Smooth muscle cell of the brain vasculature (primary cell): ENCODE data around the gene DCAF5.
"Not testable (repeated sequence)": the region's sequence is repeated elsewhere in the genome, so short reads cannot be mapped to it uniquely, and the experiment has no call there.

Experiments
- DNase-seq: peaks from one replicate; pipeline ENCODE4 v3.0.0-alpha.2; 2012; ENCODE audit warnings: low read depth, low spot score

DCAF5 gene, protein sequence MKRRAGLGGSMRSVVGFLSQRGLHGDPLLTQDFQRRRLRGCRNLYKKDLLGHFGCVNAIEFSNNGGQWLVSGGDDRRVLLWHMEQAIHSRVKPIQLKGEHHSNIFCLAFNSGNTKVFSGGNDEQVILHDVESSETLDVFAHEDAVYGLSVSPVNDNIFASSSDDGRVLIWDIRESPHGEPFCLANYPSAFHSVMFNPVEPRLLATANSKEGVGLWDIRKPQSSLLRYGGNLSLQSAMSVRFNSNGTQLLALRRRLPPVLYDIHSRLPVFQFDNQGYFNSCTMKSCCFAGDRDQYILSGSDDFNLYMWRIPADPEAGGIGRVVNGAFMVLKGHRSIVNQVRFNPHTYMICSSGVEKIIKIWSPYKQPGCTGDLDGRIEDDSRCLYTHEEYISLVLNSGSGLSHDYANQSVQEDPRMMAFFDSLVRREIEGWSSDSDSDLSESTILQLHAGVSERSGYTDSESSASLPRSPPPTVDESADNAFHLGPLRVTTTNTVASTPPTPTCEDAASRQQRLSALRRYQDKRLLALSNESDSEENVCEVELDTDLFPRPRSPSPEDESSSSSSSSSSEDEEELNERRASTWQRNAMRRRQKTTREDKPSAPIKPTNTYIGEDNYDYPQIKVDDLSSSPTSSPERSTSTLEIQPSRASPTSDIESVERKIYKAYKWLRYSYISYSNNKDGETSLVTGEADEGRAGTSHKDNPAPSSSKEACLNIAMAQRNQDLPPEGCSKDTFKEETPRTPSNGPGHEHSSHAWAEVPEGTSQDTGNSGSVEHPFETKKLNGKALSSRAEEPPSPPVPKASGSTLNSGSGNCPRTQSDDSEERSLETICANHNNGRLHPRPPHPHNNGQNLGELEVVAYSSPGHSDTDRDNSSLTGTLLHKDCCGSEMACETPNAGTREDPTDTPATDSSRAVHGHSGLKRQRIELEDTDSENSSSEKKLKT

GRCh38 chr14:69152902-69153151 is at the start of gene DCAF5:
Gene DCAF5, minus strand, starts transcription at chr14:69153119. Its CDS starts 141 bp downstream, at chr14:69152978.
- no peak for DNase-seq

DNA sequence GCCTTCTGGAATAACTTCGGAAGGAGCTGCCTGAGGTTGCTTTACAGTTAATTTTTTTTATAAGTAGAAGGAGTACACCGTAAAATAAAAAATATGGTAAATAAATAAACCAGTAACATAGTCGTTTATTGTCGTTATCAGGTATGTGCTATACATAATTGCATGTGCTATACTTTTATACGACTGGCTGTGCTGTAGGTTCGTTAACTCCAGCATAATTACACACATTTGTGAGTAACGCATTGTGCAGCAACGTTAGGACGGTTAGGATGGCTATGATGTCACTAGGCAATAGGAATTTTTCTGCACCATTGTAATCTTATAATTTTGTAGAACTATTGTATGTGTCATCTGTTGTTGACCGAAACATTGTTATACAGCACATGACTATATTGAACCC is 46.9 kb upstream of the DCAF5 start:
- no peak for DNase-seq

GRCh38 chr14:69193721-69194120 is 40.8 kb upstream of the DCAF5 start:
- no peak for DNase-seq

DNA sequence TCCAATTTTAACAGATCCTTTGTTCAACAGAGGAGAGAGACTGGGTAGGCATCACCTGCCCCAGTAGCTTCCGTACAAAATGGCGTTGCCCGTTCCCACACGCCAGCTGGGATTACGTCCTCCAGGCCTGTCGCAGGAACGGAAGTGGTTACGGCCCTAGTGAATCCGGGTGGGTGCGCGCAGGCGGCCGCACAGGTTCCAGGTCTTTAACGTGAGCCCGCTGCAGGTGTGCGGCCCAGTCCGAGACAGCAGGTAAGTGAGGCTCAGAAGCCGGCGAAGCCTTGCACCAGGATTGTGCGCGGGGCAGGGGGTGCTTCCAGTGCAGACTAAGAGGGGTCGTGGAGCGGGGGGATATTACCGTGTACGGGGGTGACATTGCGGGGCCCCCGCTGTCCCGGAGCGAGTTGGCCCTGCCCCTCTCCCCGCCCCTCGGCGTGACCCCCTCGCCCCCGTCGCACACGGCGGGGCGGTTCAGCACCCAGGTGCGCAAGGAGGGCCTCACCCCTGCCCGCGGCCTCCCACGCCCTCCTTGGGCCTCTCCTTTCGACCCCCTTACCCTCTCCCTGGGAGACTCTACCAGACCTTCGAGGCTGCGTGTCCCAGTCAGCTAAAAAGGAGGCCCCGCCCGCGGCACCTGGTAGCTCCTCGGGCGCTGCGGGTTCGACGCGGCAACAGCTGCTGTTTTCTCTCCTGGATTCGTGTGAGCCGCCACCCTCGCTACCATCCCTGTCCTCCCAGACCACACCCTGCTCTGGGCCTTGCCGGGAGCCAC is 38.6 kb upstream of the DCAF5 start, which contains the start of gene EXD2:
Gene EXD2 (plus strand): TSS at position 159 of the 772 bp plus-strand sequence. CDS start 17,973 bp downstream, outside the sequence.
- DNase-seq: peak; percentile 29

GRCh38 chr14:69190191-69190590 is 37.3 kb upstream of the DCAF5 start:
- DNase-seq: no peak

DNA sequence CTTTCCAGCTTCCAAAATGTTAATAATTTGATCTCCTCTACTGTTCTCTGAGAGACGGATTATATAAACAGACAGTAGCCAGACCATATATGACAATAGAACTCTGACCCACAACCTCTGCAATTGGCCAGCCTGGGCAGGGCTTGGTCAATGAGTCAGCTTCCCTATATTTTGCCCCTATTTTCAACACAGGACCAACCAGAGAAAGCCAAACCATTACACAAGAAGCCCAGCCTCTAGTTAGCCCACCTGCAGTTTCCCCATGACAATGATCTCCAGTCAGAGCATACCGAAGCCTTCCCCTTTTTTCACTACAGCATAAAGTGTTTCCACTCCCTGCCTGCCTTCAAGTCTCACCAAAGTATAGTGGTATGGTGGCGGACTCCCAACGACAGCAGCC is 30.8 kb upstream of the DCAF5 start:
- DNase-seq: no peak

- DNase-seq: not testable (repeated sequence)
Observed at GRCh38 chr14:69182580-69182979, 29.7 kb upstream of the DCAF5 start.

DNA sequence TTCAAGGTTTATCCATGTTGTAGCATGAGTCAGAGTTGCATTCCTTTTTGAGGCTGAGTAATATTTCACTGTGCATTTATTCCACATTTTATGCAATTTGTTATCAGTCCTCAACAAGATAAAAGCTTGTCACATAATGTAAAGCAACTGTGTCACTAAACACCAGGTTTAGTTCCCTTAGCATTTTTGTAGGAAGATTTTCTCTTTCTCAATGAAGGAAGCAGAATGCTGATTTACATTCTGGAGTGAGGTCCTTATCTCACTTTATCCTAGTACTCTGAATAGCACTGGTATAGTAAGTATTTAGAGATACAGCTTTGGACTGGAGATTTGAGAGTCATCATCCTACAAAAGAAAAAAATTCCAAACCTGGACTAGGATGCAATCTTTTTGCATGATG is 28.6 kb upstream of the DCAF5 start:
- DNase-seq: no peak

GRCh38 chr14:69175130-69175529 is 22.2 kb upstream of the DCAF5 start:
- no peak for DNase-seq

GRCh38 chr14:69171569-69171968 is 18.6 kb upstream of the DCAF5 start:
- DNase-seq: no peak

GRCh38 chr14:69170839-69171238 is 17.9 kb upstream of the DCAF5 start:
- DNase-seq: no peak

DNA sequence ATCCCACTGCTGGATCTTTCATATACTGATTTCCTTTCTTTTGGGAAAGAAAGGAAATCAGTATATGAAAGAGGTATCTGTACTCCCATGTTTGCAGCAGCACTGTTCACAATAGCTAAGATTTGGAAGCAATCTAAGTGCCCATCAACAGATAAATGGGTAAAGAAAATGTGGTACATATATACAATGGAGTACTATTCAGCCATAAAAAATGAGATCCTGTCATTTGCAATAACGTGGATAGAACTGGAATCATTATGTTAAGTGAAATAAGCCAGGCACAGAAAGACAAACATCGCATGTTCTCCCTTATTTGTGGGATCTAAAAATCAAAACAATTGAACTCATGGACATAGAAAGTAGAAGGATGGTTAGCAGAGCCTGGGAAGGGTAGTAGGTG is 12.9 kb upstream of the DCAF5 start:
- not testable (repeated sequence) for DNase-seq

DNA sequence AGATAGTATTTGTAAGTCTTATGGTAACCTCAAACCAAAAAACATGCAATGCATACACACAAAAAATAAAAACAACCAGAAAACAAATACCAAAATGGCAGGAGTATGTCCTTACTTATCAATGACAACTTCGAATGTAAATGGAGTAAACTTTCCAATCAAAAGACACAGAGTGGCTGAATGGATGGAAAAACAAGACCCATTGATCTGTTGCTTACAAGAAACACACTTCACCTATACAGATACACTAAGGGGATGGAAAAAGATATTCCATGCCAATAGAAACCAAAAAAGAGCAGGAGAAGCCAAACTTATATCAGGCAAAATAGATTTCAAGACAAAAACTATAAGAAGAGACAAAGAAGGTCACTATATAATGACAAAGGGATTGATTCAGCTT is 8.7 kb upstream of the DCAF5 start:
- no peak for DNase-seq

- DNase-seq: no peak
Observed at GRCh38 chr14:69156224-69156623, 3.3 kb upstream of the DCAF5 start.

DNA sequence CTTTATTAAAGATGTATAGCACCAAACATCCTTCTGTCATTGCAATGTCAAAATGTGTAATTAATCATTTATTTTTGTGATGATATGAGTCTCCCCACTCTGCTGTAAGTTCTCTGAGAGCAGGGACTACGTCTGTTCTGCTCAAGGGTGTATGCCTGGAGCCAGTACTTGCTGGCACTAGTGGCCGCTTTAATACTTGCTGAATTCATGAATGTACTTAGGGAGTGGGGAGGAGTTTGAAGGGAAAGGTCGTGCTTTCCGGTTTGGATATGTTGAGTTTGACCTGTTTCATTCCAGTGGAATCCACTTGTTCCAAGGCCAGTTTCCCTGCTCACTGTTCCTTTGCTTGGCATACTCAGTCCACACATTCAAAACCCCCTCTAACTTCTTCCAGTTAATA is 1.9 kb upstream of the DCAF5 start:
- no peak for DNase-seq

DNA sequence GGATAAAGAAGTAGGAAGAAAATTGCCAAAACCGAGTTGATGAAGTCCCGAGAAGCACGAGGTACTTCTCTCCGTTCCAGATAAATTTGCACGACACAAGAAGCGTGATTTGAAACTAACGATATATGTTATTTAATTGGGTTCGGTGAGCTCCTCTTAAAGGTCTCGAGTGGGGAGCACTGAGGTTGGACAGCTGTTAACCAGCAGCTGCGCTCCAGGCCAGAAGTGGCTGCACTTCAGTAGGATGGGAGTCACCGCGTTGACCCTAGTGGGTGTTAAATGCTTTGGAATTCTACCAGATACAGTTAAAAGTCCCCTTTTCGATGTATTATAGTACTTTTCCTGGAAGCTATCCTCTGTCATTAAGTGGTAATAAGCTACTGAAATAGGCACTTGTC is 953 bp upstream of the DCAF5 start:
- no peak for DNase-seq

DNA sequence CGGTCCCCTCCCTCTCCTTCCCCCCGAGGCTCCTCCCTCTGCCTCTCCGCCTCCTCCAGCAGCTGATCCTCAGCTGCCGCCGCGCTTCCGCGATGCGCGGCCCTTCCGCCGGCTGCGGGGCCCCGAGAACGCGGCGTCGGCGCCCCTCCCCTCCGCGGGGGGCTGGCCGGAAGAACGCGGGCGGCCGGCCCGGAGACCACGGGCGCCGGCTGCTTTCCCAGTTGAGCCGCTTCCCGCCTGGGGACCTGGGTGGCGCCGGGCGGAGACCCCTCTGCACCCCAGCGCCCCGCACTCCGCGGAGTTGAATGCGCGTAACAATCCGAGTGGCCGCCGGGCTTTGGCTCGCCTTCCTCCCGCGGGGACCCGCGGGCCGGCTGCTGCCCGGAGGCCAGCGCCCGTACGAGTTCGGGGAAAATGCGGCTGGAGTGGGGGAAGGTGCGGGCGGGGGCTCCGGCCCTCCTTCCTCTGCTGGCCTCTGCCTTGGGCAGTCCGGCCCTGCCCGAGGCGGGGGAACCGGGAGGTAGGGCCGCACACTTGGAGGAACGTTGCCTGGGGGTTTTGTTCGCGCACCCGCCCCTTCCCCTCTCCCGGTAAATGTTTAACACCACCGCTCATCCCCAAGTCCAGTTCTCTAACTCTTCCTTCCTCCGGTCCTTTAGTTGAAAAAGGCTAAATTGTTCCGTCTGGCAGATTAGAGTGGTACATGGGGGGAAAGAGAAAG is 393 bp upstream of the DCAF5 start:
- DNase-seq: peak; percentile 71

- DNase-seq: no peak
Observed at GRCh38 chr14:69152181-69152901, 578 bp downstream of the DCAF5 start.

GRCh38 chr14:69151458-69152180 is 1.3 kb downstream of the DCAF5 start:
- no peak for DNase-seq
